Colonic mucosa (tissue), 4 donors: Measurements from ENCODE around the gene THG1L. TPM values are rescaled to one million over a fixed set of nuclear protein-coding genes. Genes with fewer than 3 reads are reported as not detected.
"Not testable (repeated sequence)": the region's sequence is repeated elsewhere in the genome, so short reads cannot be mapped to it uniquely, and the experiment has no call there.

Experiments used
- DNase-seq: peaks from one replicate; pipeline ENCODE4 v3.0.0-alpha.2; 2020
- H3K27ac ChIP-seq: fragments of 200-600 bp; one replicate; pipeline ENCODE4 v1.8.0; 2021
- H3K27me3 ChIP-seq: fragments of 200-600 bp; one replicate; pipeline ENCODE4 v1.8.0; 2021
- H3K36me3 ChIP-seq: fragments of 200-600 bp; one replicate; pipeline ENCODE4 v1.8.0; 2021
- H3K4me1 ChIP-seq: fragments of 200-600 bp; one replicate; pipeline ENCODE4 v1.8.0; 2021; ENCODE audit warnings: mild to moderate bottlenecking
- H3K4me3 ChIP-seq: fragments of 200-600 bp; one replicate; pipeline ENCODE4 v1.8.0; 2021
- H3K9ac ChIP-seq, 2 donors: one replicate each; pipeline ENCODE4 v1.7.0; 2013; ENCODE audit warnings: control low read depth in 2 of 2, low read depth in 2 of 2, low read length in 2 of 2
- H3K9me3 ChIP-seq: fragments of 200-600 bp; one replicate; pipeline ENCODE4 v1.8.0; 2021
- intact Hi-C: fragments of 100-400 bp; cut with DNase I; formaldehyde crosslinking; loops from one replicate; pipeline ENCODE4 v1.14.1; 2022
- total RNA-seq, 2 donors: library from RNA; stranded (reverse); fragmentation: NEBNext Ultra II Directional in 1 of 2; extraction: Animal tissue kit (Norgen Biotek cat#: 25700) in 1 of 2; gene quantifications; one replicate each; pipeline ENCODE4 v1.2.1, GENCODE V29; 2021
- TF ChIP-seq, protein P1 (sequence below): fragments of 200-600 bp; IDR thresholded peaks from one replicate; pipeline ENCODE4 v1.8.0; 2022; ENCODE audit warnings: antibody characterized with exemption, mild to moderate bottlenecking
- donor health status: healthy.
- donor health status: DM: no; HTN: no; CAD: no.
- donor health status: DM: no; HTN: no; CAD: no.

The THG1L gene
- total RNA-seq = 10 to 100 TPM; 15.9 to 23.2 TPM

DNA sequence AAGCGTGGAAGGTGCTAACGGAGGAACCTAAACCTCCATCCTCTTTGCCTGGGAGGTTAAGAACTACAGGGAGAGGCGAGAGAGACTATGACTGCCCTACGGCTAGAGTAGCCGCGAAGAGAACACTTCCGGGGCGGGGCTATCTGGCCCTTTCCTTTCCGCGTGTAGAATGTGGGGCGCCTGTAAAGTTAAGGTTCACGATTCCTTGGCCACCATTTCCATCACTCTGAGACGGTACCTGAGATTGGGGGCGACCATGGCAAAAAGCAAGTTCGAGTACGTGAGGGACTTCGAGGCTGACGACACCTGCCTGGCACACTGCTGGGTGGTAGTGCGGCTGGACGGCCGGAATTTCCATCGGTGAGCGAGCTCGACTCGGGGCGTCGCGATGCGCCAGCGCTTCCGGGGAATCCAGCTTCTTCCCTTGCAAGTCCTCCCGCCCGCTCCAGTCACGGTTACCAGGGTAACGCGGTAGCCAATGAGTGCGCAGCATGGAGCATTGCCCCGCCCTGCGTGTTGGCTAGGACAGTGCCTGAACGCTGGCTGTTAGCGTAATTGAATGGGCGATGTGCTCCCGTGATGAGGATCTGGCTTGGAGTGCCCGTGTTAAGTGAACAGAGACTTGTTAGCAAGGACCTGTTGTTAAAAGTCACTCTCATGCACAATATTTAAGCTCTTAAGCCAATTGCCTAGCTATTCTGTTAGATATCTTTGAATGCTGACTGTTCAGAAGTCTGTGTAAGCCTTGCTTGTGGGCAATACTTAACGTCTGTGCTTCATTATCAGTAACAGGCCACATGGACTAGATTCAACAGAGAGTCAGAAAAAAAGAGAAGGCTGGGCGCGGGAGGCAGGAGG is at the start of gene THG1L:
TSS of gene THG1L (plus strand) at position 149 of the 858 bp plus-strand sequence. CDS start at position 170, 21 bp downstream.
- peak within 1 kb of the TSS; percentile 93 for H3K27ac ChIP-seq
- H3K4me3 ChIP-seq = peak within 1 kb of the TSS; percentile 51
- DNase-seq = peak; percentile 100
- intact Hi-C loops = no loop called here
- H3K9ac ChIP-seq = peak within 1 kb of the TSS; percentile 81 to 89
- no peaks in the 10 kb centered on the region for H3K27me3 ChIP-seq
- TF ChIP-seq, protein P1, sequence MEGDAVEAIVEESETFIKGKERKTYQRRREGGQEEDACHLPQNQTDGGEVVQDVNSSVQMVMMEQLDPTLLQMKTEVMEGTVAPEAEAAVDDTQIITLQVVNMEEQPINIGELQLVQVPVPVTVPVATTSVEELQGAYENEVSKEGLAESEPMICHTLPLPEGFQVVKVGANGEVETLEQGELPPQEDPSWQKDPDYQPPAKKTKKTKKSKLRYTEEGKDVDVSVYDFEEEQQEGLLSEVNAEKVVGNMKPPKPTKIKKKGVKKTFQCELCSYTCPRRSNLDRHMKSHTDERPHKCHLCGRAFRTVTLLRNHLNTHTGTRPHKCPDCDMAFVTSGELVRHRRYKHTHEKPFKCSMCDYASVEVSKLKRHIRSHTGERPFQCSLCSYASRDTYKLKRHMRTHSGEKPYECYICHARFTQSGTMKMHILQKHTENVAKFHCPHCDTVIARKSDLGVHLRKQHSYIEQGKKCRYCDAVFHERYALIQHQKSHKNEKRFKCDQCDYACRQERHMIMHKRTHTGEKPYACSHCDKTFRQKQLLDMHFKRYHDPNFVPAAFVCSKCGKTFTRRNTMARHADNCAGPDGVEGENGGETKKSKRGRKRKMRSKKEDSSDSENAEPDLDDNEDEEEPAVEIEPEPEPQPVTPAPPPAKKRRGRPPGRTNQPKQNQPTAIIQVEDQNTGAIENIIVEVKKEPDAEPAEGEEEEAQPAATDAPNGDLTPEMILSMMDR = no peak
- H3K36me3 ChIP-seq = no peaks in the 10 kb centered on the region
- H3K4me1 ChIP-seq = no peaks in the 10 kb centered on the region
- no peaks in the 10 kb centered on the region for H3K9me3 ChIP-seq

DNA sequence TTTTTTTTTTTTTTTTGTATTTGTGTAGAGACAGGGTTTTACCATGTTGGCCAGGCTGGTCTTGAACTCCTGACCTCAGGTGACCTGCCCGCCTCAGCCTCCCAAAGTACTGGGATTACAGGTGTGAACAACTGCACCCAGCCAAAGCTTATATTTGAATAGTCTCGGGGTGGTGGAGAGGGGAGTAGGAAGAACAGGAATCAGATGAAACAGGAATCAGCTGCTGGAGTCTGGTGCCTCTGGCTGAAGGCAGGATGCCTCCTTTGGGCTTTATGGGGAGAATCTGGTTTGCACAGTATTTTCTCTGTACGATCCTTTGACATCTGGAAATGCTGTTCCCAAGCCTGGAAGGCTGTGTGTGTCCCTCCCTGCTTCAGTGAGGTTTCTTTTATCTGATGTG is 49.0 kb upstream of the THG1L start:
- Histone ChIP-seq H3K9me3 (no peaks in the 10 kb centered on the region), H3K9ac (no peak overlapping the region), H3K4me3 (no peak overlapping the region), H3K4me1 (no peaks in the 10 kb centered on the region), H3K27ac (no peak overlapping the region), H3K27me3 (no peaks in the 10 kb centered on the region), H3K36me3 (no peaks in the 10 kb centered on the region)
- DNase-seq = no peak
- TF ChIP-seq, protein P1 = no peak
- intact Hi-C loops = no loop called here

DNA sequence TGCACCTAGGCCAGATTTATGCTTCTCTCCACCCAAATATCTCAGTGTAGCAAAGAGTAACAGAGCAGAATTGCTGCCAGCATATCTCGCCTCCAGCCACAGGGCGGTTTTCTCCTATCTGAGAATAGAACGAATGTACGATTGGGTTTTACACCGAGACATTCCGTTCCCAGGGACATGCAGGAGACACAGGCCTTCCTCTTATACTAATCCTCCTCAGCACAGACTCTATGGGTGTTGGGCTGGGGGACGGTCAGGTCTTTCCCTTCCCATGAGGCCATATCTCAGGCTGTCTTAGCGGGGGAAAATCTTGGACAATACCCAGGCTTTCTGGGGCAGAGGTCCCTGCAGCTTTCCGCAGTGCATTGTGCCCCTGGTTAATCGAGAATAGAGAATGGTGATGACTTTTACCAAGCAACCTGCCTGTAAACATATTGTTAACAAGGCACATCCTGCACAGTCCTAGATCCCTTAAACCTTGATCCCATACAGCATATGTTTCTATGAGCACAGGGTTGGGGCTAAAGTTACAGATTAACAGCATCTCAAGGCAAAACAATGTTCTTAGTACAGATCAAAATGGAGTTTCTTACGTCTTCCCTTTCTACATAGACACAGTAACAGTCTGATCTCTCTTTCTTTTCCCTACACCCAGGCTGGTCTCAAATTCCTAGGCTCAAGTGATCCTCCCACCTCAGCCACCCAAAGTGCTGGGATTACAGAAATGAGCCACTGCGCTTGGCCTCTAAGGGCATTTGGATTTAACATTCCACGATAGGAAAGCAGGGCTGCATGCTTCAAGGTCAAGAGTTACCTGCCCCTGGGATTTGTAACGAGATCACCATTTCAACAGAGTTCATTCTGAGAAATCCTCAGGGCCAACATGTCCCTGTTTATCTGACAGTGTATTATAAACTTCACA is 44.7 kb upstream of the THG1L start:
- intact Hi-C loops, H3K36me3 ChIP-seq, H3K27me3 ChIP-seq, H3K9me3 ChIP-seq, H3K9ac ChIP-seq, DNase-seq, H3K4me1 ChIP-seq, H3K27ac ChIP-seq, H3K4me3 ChIP-seq: not testable (repeated sequence)

DNA sequence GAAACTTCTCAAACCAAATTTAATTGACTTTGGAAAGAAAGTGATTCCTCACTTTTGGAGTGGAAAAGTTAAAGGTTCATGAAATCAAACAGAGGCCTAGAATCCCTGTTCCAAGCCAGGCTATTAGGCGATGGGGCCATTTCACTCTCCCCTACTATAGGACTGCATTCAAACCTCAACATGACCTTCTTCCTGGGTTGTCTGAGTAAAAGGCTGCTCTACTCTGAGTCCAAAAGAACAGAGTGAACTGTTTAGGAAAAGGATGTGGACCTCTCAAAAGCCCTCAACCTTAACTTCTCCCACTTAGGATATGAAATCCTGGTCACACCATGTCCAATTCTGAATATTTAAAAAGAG is 44.0 kb upstream of the THG1L start:
- Histone ChIP-seq H3K27me3 (no peaks in the 10 kb centered on the region), H3K4me3 (no peak overlapping the region), H3K9me3 (no peaks in the 10 kb centered on the region), H3K27ac (no peak overlapping the region), H3K36me3 (no peaks in the 10 kb centered on the region), H3K9ac (no peak overlapping the region), H3K4me1 (no peaks in the 10 kb centered on the region)
- intact Hi-C loops = no loop called here
- TF ChIP-seq, protein P1 = no peak
- no peak for DNase-seq

DNA sequence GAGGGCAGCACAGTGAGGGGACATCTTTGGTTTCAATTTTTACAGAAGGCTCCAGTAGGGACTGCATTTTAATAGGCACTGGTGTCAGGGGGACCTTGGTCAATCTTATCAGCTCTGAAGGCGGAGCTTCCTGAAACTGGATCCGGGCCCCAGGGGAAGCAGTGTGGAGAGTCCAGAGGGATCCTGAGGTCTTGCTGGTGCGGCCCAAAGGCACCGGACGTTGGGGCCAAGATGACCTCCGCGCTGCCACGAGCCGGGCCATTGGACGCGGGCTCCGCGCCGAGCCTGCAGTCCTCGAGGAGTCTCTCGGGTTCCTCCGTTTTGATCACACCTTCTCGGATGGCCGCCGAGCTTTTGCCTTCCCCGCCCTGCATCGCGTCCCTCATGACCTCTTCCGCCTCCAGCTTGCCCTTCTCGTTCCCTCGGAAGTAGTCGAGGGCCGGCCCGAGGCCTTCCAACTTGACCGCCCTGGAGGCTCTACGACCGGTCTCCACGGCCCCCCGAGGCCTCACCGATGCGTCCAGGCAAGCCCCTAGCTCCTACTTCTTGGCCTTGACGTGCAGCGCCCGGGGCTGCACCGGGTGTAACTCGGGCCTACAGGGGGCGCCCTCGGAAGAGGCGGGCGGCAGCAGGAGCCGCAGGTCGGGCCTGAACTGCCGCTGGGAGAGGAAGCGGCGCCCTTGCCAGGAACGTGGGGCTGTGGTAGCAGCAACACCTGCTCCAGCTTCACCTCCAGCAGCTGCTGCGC is 41.1 kb upstream of the THG1L start:
- Histone ChIP-seq H3K36me3 (no peaks in the 10 kb centered on the region), H3K4me1 (no peaks in the 10 kb centered on the region), H3K9me3 (no peaks in the 10 kb centered on the region), H3K27ac (no peak overlapping the region), H3K27me3 (no peaks in the 10 kb centered on the region), H3K9ac (no peak overlapping the region), H3K4me3 (no peak overlapping the region)
- intact Hi-C loops = no loop called here
- TF ChIP-seq, protein P1 = no peak
- no peak for DNase-seq
